Jurkat, Clone E6-1 (cell line): ENCODE measurements around the gene LRMDA.

Source experiments
- DNase-seq: peaks from one replicate; pipeline ENCODE4 v3.0.0-alpha.2; 2011; ENCODE audit warnings: low read depth, low spot score
- H3K4me3 ChIP-seq: 2 replicates; pipeline ENCODE4 v1.5.1; 2011; ENCODE audit warnings: mild to moderate bottlenecking, low read length, control low read depth, moderate library complexity

LRMDA gene

GRCh38 chr10:75436896-75437295 is 5.5 kb downstream of the LRMDA start:
- DNase-seq: no peak

GRCh38 chr10:75437693-75438092 is 6.3 kb downstream of the LRMDA start:
- no peak overlapping the region for H3K4me3 ChIP-seq
- no peak for DNase-seq

More at GRCh38 chr10:75436896-75437295, 5.5 kb downstream of the LRMDA start:
- no peak overlapping the region for H3K4me3 ChIP-seq

- H3K4me3 ChIP-seq: no peak overlapping the region
- no peak for DNase-seq
These were observed 6.9 kb downstream of the LRMDA start for GRCh38 chr10:75438275-75438674.

GRCh38 chr10:75439811-75440210 is 8.4 kb downstream of the LRMDA start:
- H3K4me3 ChIP-seq: no peak overlapping the region
- DNase-seq: no peak

- H3K4me3 ChIP-seq: no peak overlapping the region
- DNase-seq: no peak
These were observed 8.9 kb downstream of the LRMDA start for GRCh38 chr10:75440271-75440793.

GRCh38 chr10:75441196-75441595 is 9.8 kb downstream of the LRMDA start:
- no peak overlapping the region for H3K4me3 ChIP-seq
- DNase-seq: no peak

GRCh38 chr10:75441682-75442081 is 10.3 kb downstream of the LRMDA start:
- no peak for DNase-seq
- no peak overlapping the region for H3K4me3 ChIP-seq

GRCh38 chr10:75443362-75443761 is 11.9 kb downstream of the LRMDA start:
- no peak overlapping the region for H3K4me3 ChIP-seq
- no peak for DNase-seq

- no peak for DNase-seq
- no peak overlapping the region for H3K4me3 ChIP-seq
These were observed 13.5 kb downstream of the LRMDA start for GRCh38 chr10:75444781-75445386.

GRCh38 chr10:75446508-75446907 is 15.1 kb downstream of the LRMDA start:
- no peak overlapping the region for H3K4me3 ChIP-seq
- DNase-seq: no peak

- H3K4me3 ChIP-seq: no peak overlapping the region
These were observed 16.7 kb downstream of the LRMDA start for GRCh38 chr10:75448166-75448565.

GRCh38 chr10:75449382-75450074 is 18.1 kb downstream of the LRMDA start:
- no peak for DNase-seq
- H3K4me3 ChIP-seq: no peak overlapping the region

More at GRCh38 chr10:75448166-75448565, 16.7 kb downstream of the LRMDA start:
- DNase-seq: no peak

- no peak overlapping the region for H3K4me3 ChIP-seq
- no peak for DNase-seq
These were observed 18.6 kb downstream of the LRMDA start for GRCh38 chr10:75450075-75450445.

GRCh38 chr10:75450644-75451640 is 19.5 kb downstream of the LRMDA start:
- no peak overlapping the region for H3K4me3 ChIP-seq
- DNase-seq: no peak

GRCh38 chr10:75451831-75452230 is 20.4 kb downstream of the LRMDA start:
- no peak overlapping the region for H3K4me3 ChIP-seq
- DNase-seq: no peak

- no peak overlapping the region for H3K4me3 ChIP-seq
- DNase-seq: no peak
These were observed 21.6 kb downstream of the LRMDA start for GRCh38 chr10:75452997-75453396.

- DNase-seq: no peak
- H3K4me3 ChIP-seq: no peak overlapping the region
These were observed 24.7 kb downstream of the LRMDA start for GRCh38 chr10:75456122-75456521.

GRCh38 chr10:75460059-75460458 is 28.6 kb downstream of the LRMDA start:
- H3K4me3 ChIP-seq: no peak overlapping the region
- no peak for DNase-seq
